H1 (cell line): ENCODE data around the gene FIZ1. TPM values are rescaled to one million over a fixed set of nuclear protein-coding genes. Genes with fewer than 3 reads are reported as not detected.

Experiments used
- CTCF ChIA-PET: fragments of 300-600 bp; sonication (Branson Sonifier 250); formaldehyde crosslinking; loops from one replicate; lab custom pipeline; 2021; ENCODE audit not compliant: partially characterized antibody; lab: Charles Lee
- POLR2A ChIA-PET: fragments of 300-600 bp; sonication (Branson Sonifier 250); formaldehyde crosslinking; loops from one replicate; lab custom pipeline; 2021; ENCODE audit warnings: inconsistent platforms; ENCODE audit not compliant: partially characterized antibody; lab: Charles Lee
- DNase-seq, 2 experiments: peaks; one replicate each; pipeline versions ENCODE4 v3.0.0 to v3.0.0-alpha.2; 2010 to 2022; ENCODE audit warnings: low spot score in 2 of 2, low read depth in 1 of 2, mixed read lengths in 1 of 2
- FAIRE-seq: peaks from 2 replicates; lab custom pipeline; 2011; peaks lifted over from hg19 to GRCh38; lab: Jason Lieb, UNC
- H2AFZ ChIP-seq: 2 replicates; pipeline ENCODE4 v1.8.1; 2012; ENCODE audit warnings: low read length, inconsistent platforms
- H2AK5ac ChIP-seq: 2 replicates; pipeline ENCODE4 v1.6.1; 2013; ENCODE audit warnings: low read depth, low read length
- H2BK120ac ChIP-seq: replicated peaks from 2 replicates; pipeline ENCODE3; 2013; ENCODE audit warnings: low read depth, low read length, inconsistent platforms
- H2BK12ac ChIP-seq: 2 replicates; pipeline ENCODE4 v1.6.1; 2013; ENCODE audit warnings: low read depth, low read length
- H2BK15ac ChIP-seq: 2 replicates; pipeline ENCODE4 v1.6.1; 2013; ENCODE audit warnings: low read length
- H2BK20ac ChIP-seq: 2 replicates; pipeline ENCODE4 v1.6.1; 2013; ENCODE audit warnings: low read length
- H2BK5ac ChIP-seq: 2 replicates; pipeline ENCODE4 v1.6.1; 2013; ENCODE audit warnings: low read depth, low read length
- H3K14ac ChIP-seq: 2 replicates; pipeline ENCODE4 v1.6.1; 2013; ENCODE audit warnings: inconsistent platforms; ENCODE audit not compliant: insufficient read length
- H3K18ac ChIP-seq: 2 replicates; pipeline ENCODE4 v1.6.1; 2013; ENCODE audit warnings: low read length; ENCODE audit errors: extremely low read depth
- H3K23ac ChIP-seq: 2 replicates; pipeline ENCODE4 v1.6.1; 2013; ENCODE audit warnings: inconsistent platforms; ENCODE audit not compliant: insufficient read length
- H3K23me2 ChIP-seq: 2 replicates; pipeline ENCODE4 v1.6.1; 2013; ENCODE audit warnings: low read depth, low read length
- H3K27ac ChIP-seq: 2 replicates; pipeline ENCODE4 v1.6.1; 2011; ENCODE audit warnings: low read depth, low read length, inconsistent platforms
- H3K27me3 ChIP-seq, 4 experiments: replicated peaks in 1 of 4; 1 replicate in 1 of 4; 2 replicates in 3 of 4; pipeline versions ENCODE4 v1.6.1 to v1.8.1; 2011 to 2013; ENCODE audit warnings: low read length in 3 of 4, mild to moderate bottlenecking in 3 of 4, inconsistent platforms in 2 of 4, mixed read lengths in 2 of 4, moderate library complexity in 1 of 4; ENCODE audit not compliant: control insufficient read depth in 3 of 4, insufficient read depth in 3 of 4; ENCODE audit errors: extremely low read depth in 1 of 4
- H3K36me3 ChIP-seq, 4 experiments: 2 replicates each; pipeline versions ENCODE4 v1.6.1 to v1.8.1; 2011 to 2013; ENCODE audit warnings: mild to moderate bottlenecking in 4 of 4, low read length in 3 of 4, moderate library complexity in 2 of 4, control low read depth in 1 of 4, inconsistent platforms in 1 of 4; ENCODE audit not compliant: insufficient read depth in 4 of 4, control insufficient read depth in 2 of 4
- H3K4ac ChIP-seq: replicated peaks from 2 replicates; pipeline ENCODE3; 2013; ENCODE audit warnings: low read length, low read depth, mixed read lengths, inconsistent platforms; ENCODE audit not compliant: insufficient read length
- H3K4me1 ChIP-seq, 4 experiments: replicated peaks in 1 of 4; 1 replicate in 1 of 4; 2 replicates in 3 of 4; pipeline versions ENCODE4 v1.6.1 to v1.8.1; 2011 to 2013; ENCODE audit warnings: low read length in 3 of 4, inconsistent platforms in 2 of 4, mixed read lengths in 1 of 4; ENCODE audit not compliant: insufficient read depth in 4 of 4, control insufficient read depth in 3 of 4
- H3K4me2 ChIP-seq, 2 experiments: 2 replicates each; pipeline versions ENCODE4 v1.6.1 to v1.8.1; 2011 to 2013; ENCODE audit warnings: low read depth in 2 of 2, low read length in 2 of 2, control low read depth in 1 of 2, inconsistent platforms in 1 of 2, mild to moderate bottlenecking in 1 of 2; ENCODE audit not compliant: insufficient read depth in 1 of 2
- H3K4me3 ChIP-seq, 4 experiments: fragments of 200-600, 300-600 bp in 1 of 4; sonication (generic), shearing (Covaris generic), sonication (Bioruptor Twin) in 1 of 4; 2 replicates each; pipeline versions ENCODE4 v1.5.1 to v1.8.1; 2011 to 2016; ENCODE audit warnings: low read length in 4 of 4, low read depth in 3 of 4, control low read depth in 2 of 4, inconsistent platforms in 2 of 4, mild to moderate bottlenecking in 2 of 4, mixed read lengths in 1 of 4, moderate library complexity in 1 of 4; ENCODE audit not compliant: insufficient read depth in 2 of 4; ENCODE audit errors: extremely low read depth in 1 of 4
- H3K56ac ChIP-seq: replicated peaks from 2 replicates; pipeline ENCODE3; 2013; ENCODE audit warnings: low read depth, mild to moderate bottlenecking, mixed read lengths, low read length, inconsistent platforms; ENCODE audit not compliant: insufficient read length
- H3K79me1 ChIP-seq: 2 replicates; pipeline ENCODE4 v1.6.1; 2013; ENCODE audit warnings: low read depth, low read length, control low read depth
- H3K79me2 ChIP-seq, 2 experiments: 2 replicates each; pipeline versions ENCODE4 v1.6.1 to v1.8.1; 2012 to 2013; ENCODE audit warnings: low read length in 2 of 2, mild to moderate bottlenecking in 2 of 2, inconsistent platforms in 1 of 2; ENCODE audit not compliant: insufficient read depth in 2 of 2, control insufficient read depth in 1 of 2
- H3K9ac ChIP-seq, 4 experiments: replicated peaks in 1 of 4; 1 replicate in 1 of 4; 2 replicates in 3 of 4; pipeline versions ENCODE4 v1.6.1 to v1.8.1; 2011 to 2013; ENCODE audit warnings: low read depth in 3 of 4, low read length in 3 of 4, control low read depth in 2 of 4, mild to moderate bottlenecking in 2 of 4, moderate library complexity in 2 of 4, inconsistent platforms in 1 of 4; ENCODE audit errors: extremely low read depth in 1 of 4
- H3K9me3 ChIP-seq, 2 experiments: 2 replicates each; pipeline versions ENCODE4 v1.6.1 to v1.8.1; 2012 to 2013; ENCODE audit warnings: mild to moderate bottlenecking in 2 of 2, moderate library complexity in 2 of 2, control low read depth in 1 of 2, inconsistent platforms in 1 of 2, low read depth in 1 of 2, low read length in 1 of 2, mixed read lengths in 1 of 2; ENCODE audit not compliant: insufficient read depth in 2 of 2
- H4K20me1 ChIP-seq, 2 experiments: replicated peaks in 1 of 2; 2 replicates each; pipeline versions ENCODE3 to v1.8.1; 2011 to 2013; ENCODE audit warnings: inconsistent platforms in 2 of 2, low read length in 2 of 2, mild to moderate bottlenecking in 1 of 2; ENCODE audit not compliant: insufficient read depth in 2 of 2, control insufficient read depth in 1 of 2
- H4K5ac ChIP-seq: 2 replicates; pipeline ENCODE4 v1.6.1; 2013; ENCODE audit warnings: low read length, low read depth, mixed read lengths, inconsistent platforms; ENCODE audit not compliant: insufficient read length
- H4K8ac ChIP-seq: 2 replicates; pipeline ENCODE4 v1.8.0; 2013; ENCODE audit warnings: mild to moderate bottlenecking, moderate library complexity, low read length, inconsistent platforms; ENCODE audit not compliant: insufficient read depth; ENCODE audit errors: extremely low read depth
- H4K91ac ChIP-seq: replicated peaks from 2 replicates; pipeline ENCODE3; 2013; ENCODE audit warnings: low read length, mixed read lengths, inconsistent platforms; ENCODE audit not compliant: insufficient read length
- ATF2 ChIP-seq: IDR thresholded peaks from 2 replicates; pipeline ENCODE4 v1.6.1; 2012; ENCODE audit warnings: low read length, inconsistent platforms
- ATF3 ChIP-seq: IDR thresholded peaks from 2 replicates; pipeline ENCODE4 v1.6.1; 2011; ENCODE audit warnings: low read depth, mild to moderate bottlenecking, low read length; ENCODE audit not compliant: insufficient read depth
- BACH1 ChIP-seq: IDR thresholded peaks from 2 replicates; pipeline ENCODE4 v1.6.1; 2012; ENCODE audit warnings: low read length, improper control_type of control experiment
- BRCA1 ChIP-seq: IDR thresholded peaks from 2 replicates; pipeline ENCODE4 v1.6.1; 2012; ENCODE audit warnings: low read depth, low read length, improper control_type of control experiment
- CHD2 ChIP-seq: IDR thresholded peaks from 2 replicates; pipeline ENCODE4 v1.6.1; 2012; ENCODE audit warnings: low read length, improper control_type of control experiment
- EZH2 ChIP-seq: fragments of 200-600 bp; sonication (generic); IDR thresholded peaks from 2 replicates; pipeline ENCODE4 v1.7.1; 2012; ENCODE audit warnings: low read depth, mild to moderate bottlenecking, moderate library complexity, low read length, inconsistent platforms; ENCODE audit not compliant: severe bottlenecking
- FOSL1 ChIP-seq: IDR thresholded peaks from 2 replicates; pipeline ENCODE4 v1.6.1; 2011; ENCODE audit warnings: mild to moderate bottlenecking, low read depth, low read length, moderate library complexity; ENCODE audit not compliant: insufficient read depth
- KDM5A ChIP-seq: fragments of 200-600 bp; IDR thresholded peaks from 2 replicates; pipeline ENCODE4 v1.7.1; 2012; ENCODE audit warnings: mild to moderate bottlenecking, low read length, inconsistent platforms, mixed read lengths
- RBBP5 ChIP-seq: IDR thresholded peaks from 2 replicates; pipeline ENCODE4 v1.7.1; 2012; ENCODE audit warnings: low read depth, mild to moderate bottlenecking, inconsistent platforms, low read length, moderate library complexity, borderline replicate concordance
- RXRA ChIP-seq: IDR thresholded peaks from 2 replicates; pipeline ENCODE4 v1.6.1; 2011; ENCODE audit warnings: low read depth, mild to moderate bottlenecking, low read length, moderate library complexity; ENCODE audit not compliant: insufficient read depth
- SP4 ChIP-seq: IDR thresholded peaks from 2 replicates; pipeline ENCODE4 v1.6.1; 2012; ENCODE audit warnings: low read length, inconsistent platforms
- SRF ChIP-seq: IDR thresholded peaks from 2 replicates; pipeline ENCODE4 v1.6.1; 2011; ENCODE audit warnings: mild to moderate bottlenecking, low read depth, low read length, moderate library complexity
- WGBS, 2 experiments: shearing (Covaris generic) in 1 of 2; methylation state at CpG; one replicate each; pipeline versions ENCODE4 v1.1.6 to v1.1.7; 2013 to 2015; ENCODE audit warnings: low lambda C conversion rate in 2 of 2, mixed read lengths in 2 of 2, inconsistent platforms in 1 of 2, low coverage in 1 of 2, missing lambda C conversion rate in 1 of 2; ENCODE audit not compliant: insufficient replicate concordance in 2 of 2, insufficient coverage in 1 of 2, insufficient read length in 1 of 2; ENCODE audit errors: extremely low coverage in 1 of 2, missing lambda C conversion rate in 1 of 2; 5-methylcytosine and 5-hydroxymethylcytosine counted together
- polyA plus RNA-seq, 7 experiments: library from polyadenylated mRNA; depleted of rRNA in 3 of 7; stranded (reverse) in 5 of 7; unstranded in 2 of 7; fragments of >200 nt in 5 of 7; fragments of 200-250 nt in 2 of 7; gene quantifications; 1 replicate in 5 of 7; 2 replicates in 1 of 7; 4 replicates in 1 of 7; pipeline versions ENCODE4 v1.2.1 to v1.2.3, GENCODE V29; 2011 to 2013; ENCODE audit warnings: missing spikeins in 2 of 7, mixed read lengths in 2 of 7
- total RNA-seq: library from RNA; stranded (reverse); fragmentation: NEBNext Ultra II Directional; extraction: Animal tissue kit (Norgen Biotek cat#: 25700); gene quantifications from 2 replicates; pipeline ENCODE4 v1.2.1, GENCODE V29; 2021

The FIZ1 gene
- total and polyA plus RNA-seq, 2 of the 8 experiments (the other 6 are each of a cell fraction or from before 2014, with no cell fraction given), result 9.1 to 18.5 TPM

- peaks cover 12% of the 10 kb centered on the region; the same call in 1 of the 2 replicates for H3K23me2 ChIP-seq
- no peak overlapping the region for H4K5ac ChIP-seq
- no peak overlapping the region for H3K56ac ChIP-seq
- H2BK120ac ChIP-seq, result no peak overlapping the region
- H3K4me1 ChIP-seq, result peaks cover 0 to 20% (median 12%) of the 10 kb centered on the region in 4 experiments; a peak in 6 of 7 replicates
- no peak overlapping the region for H3K4me3 ChIP-seq
- H3K27me3 ChIP-seq, result no peaks in the 10 kb centered on the region; a peak in 3 of 7 replicates
- H3K36me3 ChIP-seq, result no peaks in the 10 kb centered on the region; a peak in 1 of 8 replicates
- DNase-seq, result no peak
- no peak overlapping the region for H2BK12ac ChIP-seq
- no peak overlapping the region for H4K91ac ChIP-seq
- 81 to 100% methylated on average over 1 to 5 of the region's 5 CpGs for WGBS, 2 experiments
- no peaks in the 10 kb centered on the region for H3K79me1 ChIP-seq
- no peak overlapping the region for H2BK20ac ChIP-seq
- H3K18ac ChIP-seq, result no peak overlapping the region
- H2AFZ ChIP-seq, result no peak overlapping the region
- H3K27ac ChIP-seq, result no peak overlapping the region
- H3K14ac ChIP-seq, result no peak overlapping the region
- no peak overlapping the region for H3K4ac ChIP-seq
- CTCF ChIA-PET, result interaction anchor here (1.0 to 1.4 kb wide), 2 partner anchors 29 to 39 kb away, joined by 3 read pairs; no protein-coding TSS in a partner anchor
- no peak overlapping the region for H2AK5ac ChIP-seq
- no peaks in the 10 kb centered on the region for H3K79me2 ChIP-seq
- H4K20me1 ChIP-seq, result peaks cover 0 to 3% of the 10 kb centered on the region in 2 experiments
- H3K9ac ChIP-seq, result no peak overlapping the region
- H3K9me3 ChIP-seq, result no peaks in the 10 kb centered on the region
- H4K8ac ChIP-seq, result no peak overlapping the region
- no peak overlapping the region for H3K23ac ChIP-seq
- no peak overlapping the region for H3K4me2 ChIP-seq
- H2BK15ac ChIP-seq, result no peak overlapping the region
- POLR2A ChIA-PET, result interaction anchor here (1.2 kb wide), 1 partner anchor 12 kb away, joined by 6 read pairs; no protein-coding TSS in a partner anchor
- H2BK5ac ChIP-seq, result no peak overlapping the region
- no peak for FAIRE-seq
- no peak for TF ChIP-seq RXRA
- no peak for TF ChIP-seq KDM5A
- no peak for TF ChIP-seq FOSL1
- TF ChIP-seq ATF2, result no peak
- TF ChIP-seq SP4, result no peak
- TF ChIP-seq SRF, result no peak
- no peak for TF ChIP-seq ATF3
- TF ChIP-seq BRCA1, result no peak
- TF ChIP-seq BACH1, result no peak
- TF ChIP-seq CHD2, result no peak
- no peak for TF ChIP-seq RBBP5
- TF ChIP-seq EZH2, result no peak
Observed at GRCh38 chr19:55543567-55543966, 55.8 kb downstream of the FIZ1 start.
